GM08714 (cell line): ENCODE results near the gene KLHL13.
"Not testable (repeated sequence)": the region's sequence is repeated elsewhere in the genome, so short reads cannot be mapped to it uniquely, and the experiment has no call there.

Source experiments
- H3K4me3 ChIP-seq: fragments of 200-500 bp; sonication (Bioruptor generic); 2 replicates; pipeline ENCODE4 v1.5.1; 2014; ENCODE audit warnings: mild to moderate bottlenecking, low read length, inconsistent platforms
- ZNF274 ChIP-seq: IDR thresholded peaks from 2 replicates; pipeline ENCODE4 v1.6.1; 2012; ENCODE audit warnings: mild to moderate bottlenecking, low read depth, low read length

KLHL13 gene

DNA sequence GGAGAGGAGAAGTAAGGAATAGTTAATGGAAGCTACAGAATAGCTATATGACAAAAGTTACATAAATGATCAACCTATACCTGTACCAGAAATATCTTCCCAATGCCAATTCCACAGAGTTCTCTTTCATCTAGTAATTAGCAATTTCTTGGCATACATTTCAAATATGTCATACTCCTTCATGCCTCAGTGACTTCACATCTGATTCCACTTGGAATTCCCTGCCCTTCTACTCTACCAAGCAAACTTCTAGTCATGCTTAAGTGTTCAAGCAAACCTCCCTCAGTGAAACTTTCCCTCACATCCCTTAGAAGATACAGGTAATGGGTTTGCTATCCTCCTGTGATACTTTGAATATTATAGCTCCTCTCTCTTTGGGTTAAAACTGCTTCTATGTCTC lies 127.1 kb downstream of the KLHL13 start:
- no peak for TF ChIP-seq ZNF274

DNA sequence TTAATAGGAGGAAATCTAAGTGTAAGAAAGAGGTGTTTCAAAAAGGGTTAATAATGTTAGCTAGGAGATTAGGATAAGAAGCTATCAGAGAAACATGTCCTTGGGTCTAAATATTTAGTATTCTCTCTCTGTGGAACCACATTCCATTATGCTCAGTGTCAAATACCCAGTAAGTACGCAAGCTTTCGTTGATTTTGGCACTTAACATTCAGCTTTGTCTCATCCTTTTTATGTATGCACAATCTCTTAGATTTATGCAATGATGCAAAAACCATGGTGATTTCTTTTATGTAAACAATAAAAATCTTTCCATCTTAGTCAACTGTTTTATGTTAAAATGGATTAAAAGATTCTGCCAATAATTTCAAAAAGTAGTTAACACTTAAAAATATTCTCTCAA lies 129.2 kb downstream of the KLHL13 start:
- no peak for TF ChIP-seq ZNF274
- no peak overlapping the region for H3K4me3 ChIP-seq

More for the DNA sequence above, 127.1 kb downstream of the KLHL13 start:
- H3K4me3 ChIP-seq = no peak overlapping the region

DNA sequence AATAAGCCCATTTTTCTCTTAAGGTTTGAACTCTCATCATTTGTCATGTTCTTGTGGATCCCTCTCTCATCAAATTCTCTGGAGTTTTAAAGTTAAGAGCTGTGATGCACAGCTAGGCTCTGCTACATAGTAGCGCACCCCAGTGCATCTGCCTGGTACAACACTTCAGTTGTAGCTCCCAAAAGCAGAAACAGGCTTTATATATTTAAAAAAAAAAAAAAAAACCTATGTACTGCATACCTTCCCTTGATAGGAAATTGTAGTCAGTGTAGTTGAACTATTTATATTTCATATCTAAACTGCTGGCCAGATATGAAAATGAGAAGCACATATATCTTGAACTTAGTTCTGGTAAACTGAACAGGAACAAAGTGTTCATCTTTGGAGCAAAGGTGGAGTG lies 131.4 kb downstream of the KLHL13 start:
- TF ChIP-seq ZNF274 = no peak

DNA sequence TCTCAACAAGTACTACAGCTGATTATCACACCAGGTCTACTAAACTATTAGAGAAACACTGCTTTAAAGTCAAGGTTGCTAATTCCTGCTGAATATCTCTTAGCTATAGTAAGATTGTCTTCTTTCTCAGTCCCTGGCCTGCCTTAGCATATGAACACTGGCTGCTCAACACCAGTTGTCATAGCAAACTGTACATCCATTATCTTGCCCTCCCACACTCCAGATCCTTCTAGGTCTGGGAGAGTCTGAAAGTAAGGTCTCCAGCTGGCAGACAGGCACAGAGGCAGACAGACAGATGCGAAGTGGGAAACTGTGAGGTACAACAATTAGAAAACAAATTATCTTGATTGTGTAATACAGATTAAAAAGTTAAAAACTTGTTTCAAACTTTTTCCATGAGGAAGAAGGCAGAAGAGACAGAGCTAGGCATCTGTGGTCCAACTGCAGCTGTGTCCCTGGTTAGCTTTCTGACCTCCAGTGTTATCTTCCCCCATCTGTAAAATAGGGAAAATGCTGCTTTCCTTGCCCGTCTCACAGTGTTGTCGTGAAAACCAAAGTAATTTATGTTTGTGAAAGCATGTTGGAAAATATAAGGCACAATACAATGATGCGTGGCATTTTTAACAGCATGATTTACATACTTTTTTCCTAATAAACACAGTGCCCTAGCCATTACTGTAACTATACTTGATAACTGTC lies 133.8 kb downstream of the KLHL13 start:
- TF ChIP-seq ZNF274 = no peak
- H3K4me3 ChIP-seq = no peak overlapping the region

More for the DNA sequence above, 131.4 kb downstream of the KLHL13 start:
- no peak overlapping the region for H3K4me3 ChIP-seq

DNA sequence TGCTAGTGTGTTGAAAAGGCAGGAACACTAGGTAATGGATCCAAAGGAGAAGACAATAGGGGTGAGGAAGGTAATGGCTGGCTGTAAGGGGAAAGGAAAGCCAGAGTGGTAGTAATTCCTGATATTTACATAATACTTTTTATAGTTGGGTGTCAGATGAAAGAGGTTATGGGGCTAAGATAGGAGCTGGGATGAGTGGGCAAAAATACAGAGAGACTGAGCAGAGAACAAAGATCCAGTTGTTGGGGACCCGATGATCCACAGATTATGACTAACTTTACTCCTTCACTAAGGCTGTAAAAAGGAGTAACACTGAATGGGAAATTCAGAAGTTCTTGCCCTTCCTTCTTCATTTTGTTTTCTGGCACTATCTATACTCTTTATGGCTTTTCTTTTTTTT lies 138.2 kb downstream of the KLHL13 start:
- no peak for TF ChIP-seq ZNF274
- H3K4me3 ChIP-seq = no peak overlapping the region

DNA sequence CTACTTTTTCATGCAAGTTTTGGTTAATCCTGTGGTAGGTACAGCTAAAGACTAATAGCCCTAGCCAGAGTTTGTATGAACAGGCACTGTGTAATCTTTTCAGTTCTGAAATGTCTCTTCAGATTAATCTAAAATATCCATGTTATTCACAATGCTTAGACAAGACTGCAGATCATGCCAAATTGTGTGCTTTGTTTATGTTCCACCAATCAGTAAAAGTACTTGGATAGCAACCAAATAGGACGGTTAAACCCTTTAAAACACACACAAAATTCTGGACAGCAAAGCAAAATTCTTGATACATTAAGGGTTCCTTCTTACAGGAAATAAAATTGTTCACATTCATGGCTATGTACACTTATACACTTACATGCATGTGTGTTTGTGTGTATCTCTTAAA lies 139.1 kb downstream of the KLHL13 start:
- no peak overlapping the region for H3K4me3 ChIP-seq
- no peak for TF ChIP-seq ZNF274

DNA sequence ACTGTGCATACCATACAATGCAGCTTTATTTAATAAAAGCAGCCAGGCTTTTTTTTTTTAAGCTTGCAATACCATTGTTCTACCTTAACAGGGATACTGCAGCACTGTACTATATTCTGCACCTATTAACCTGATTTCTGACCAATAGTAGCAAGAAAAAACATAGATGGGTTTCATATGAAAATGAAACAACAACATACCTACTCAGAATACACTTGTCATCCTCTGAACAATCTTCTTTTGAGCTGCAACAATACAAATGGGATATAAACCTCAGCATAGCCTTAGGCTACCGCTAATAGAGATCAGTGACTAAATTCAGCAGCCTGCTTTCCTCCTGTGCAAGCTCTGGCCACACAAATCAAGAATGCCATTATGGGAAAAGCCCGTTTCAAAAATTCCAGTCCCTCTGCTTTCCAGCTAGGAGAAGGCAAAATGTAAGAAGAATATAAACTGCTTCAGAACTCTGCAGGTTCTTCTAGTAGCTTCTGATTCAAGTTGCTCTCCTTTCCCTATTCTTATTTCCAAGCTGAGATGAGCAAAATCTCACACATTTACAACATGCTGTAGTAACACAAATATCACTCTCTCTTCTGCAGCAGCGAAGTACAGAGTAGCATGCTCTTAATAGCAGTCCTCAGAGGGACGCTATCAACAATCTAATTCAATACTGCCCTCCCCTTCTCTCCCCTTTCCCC lies 143.4 kb downstream of the KLHL13 start:
- TF ChIP-seq ZNF274 = no peak
- H3K4me3 ChIP-seq = no peak overlapping the region

DNA sequence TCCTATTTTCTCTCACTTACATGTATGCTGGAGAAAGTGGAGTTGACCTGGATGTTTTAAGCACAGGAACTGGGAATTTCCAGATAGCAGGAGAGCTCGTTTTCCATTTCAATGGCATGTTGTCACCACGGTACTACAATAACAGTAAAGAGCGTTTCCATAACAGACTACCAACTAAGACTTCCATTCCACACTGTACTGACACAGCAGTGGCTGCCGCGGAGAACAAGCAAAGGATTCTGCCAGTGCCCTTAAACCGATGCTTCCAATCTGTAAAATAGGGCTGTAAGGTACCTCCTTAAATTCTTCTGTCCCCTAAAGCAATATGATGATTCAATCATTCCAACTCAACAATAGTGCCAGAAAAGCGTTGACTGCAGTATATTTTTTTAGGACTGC lies 143.9 kb downstream of the KLHL13 start:
- TF ChIP-seq ZNF274 = no peak
- no peak overlapping the region for H3K4me3 ChIP-seq

DNA sequence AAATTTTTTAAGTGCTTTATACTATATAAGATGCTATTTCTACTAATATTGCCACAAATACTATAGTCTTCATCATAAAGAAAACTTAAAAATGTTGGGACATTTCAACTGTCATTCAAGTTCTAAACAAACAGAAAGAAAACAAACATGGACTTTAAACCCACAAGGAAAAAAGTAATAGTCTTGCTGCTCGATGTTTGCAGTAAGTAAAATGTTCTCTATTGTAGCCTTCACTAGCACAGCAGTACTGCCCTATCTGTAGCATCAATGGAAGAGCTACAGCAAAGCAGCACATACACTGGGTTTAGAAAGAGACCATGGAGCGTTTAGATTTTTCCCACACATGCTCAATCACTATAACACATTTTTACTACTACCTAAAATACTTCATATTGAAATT lies 146.8 kb downstream of the KLHL13 start:
- no peak for TF ChIP-seq ZNF274
- no peak overlapping the region for H3K4me3 ChIP-seq

DNA sequence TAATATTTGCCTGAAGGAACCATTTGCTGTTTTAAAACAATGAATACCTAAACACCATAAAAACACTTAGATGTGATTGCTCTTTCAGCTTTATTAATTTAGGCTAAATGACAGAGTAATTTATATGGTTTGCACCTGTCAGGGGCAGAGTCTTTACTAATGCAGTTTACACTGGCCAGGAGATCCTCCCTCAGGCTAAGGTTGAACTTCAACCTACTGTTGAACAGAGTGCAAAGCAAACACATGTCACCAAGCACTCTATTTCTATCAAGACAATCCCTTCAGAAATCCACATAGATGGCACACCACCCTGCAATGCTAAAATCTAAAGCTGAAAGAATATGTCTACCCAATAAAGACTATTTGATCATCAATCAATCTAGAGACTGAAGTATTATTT lies 147.3 kb downstream of the KLHL13 start:
- TF ChIP-seq ZNF274 = no peak
- H3K4me3 ChIP-seq = no peak overlapping the region

DNA sequence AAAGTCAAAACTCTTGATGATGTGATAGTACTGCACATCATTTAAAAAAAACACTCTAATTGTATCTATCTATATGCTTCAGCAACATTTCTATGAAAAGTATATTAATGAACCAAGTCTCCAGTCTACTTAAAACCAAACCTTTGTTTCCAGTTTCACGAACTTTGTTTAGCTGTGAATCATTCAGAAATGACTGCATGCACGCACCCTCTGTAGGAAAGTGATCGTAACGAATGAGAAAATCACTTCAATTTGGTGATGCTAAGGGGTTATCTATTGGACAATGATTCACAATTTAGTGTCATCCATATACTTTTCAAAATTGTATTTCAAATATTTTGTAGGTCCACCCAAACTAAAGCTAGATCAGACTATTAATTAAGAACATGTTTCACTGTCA lies 157.6 kb downstream of the KLHL13 start:
- no peak for TF ChIP-seq ZNF274
- no peak overlapping the region for H3K4me3 ChIP-seq

DNA sequence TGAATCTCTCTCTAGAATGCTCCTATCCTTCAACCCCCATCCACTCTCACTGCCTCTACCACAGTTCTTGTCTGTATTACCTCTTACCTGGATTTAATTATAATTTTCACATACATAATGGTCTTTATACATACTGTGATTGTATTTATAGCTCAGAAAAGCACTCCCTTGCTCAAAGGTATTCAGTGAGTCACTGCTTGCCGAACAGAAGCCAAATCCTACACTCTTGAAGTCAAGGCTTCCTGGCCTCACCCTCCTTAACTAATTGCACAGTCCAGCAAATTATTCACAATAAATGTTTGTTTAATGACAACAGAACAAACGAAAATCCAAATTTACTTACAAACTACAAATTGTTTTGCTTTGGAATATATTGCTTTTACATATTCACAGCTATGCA lies 159.5 kb downstream of the KLHL13 start:
- no peak overlapping the region for H3K4me3 ChIP-seq
- TF ChIP-seq ZNF274 = no peak

DNA sequence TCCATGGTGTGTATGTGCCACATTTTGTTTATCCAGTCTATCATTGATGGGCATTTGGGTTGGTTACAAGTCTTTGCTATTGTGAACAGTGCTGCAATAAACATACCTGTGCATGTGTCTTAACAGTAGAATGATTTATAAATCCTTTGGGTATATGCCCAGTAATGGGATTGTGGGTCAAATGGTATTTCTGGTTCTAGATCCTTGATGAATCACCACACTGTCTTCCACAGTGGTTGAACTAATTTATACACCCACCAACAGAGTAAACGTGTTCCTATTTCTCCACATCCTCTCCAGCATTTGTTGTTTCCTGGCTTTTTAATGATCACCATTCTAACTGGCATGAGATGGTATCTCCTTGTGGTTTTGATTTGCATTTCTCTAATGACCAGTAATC lies 177.3 kb downstream of the KLHL13 start:
- H3K4me3 ChIP-seq = not testable (repeated sequence)

DNA sequence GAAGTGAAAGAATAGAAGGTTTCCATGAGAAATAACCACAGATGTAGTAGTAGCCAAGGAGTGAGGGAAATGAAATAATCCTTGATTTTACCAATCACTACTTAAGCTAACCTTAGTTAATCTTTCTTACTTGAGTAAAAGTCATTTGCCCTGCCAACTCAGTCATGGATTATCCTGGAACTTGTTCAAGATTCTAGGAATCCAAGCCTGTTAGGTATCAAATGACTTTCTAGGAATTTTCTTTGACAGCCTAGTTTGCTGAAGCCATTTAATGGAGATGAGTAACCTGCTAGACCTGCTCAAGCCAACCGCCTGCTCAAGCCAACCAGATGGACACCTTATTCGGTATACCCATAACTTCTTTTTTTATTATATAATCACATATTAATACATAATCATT lies 180.5 kb downstream of the KLHL13 start:
- no peak for TF ChIP-seq ZNF274
- H3K4me3 ChIP-seq = no peak overlapping the region

DNA sequence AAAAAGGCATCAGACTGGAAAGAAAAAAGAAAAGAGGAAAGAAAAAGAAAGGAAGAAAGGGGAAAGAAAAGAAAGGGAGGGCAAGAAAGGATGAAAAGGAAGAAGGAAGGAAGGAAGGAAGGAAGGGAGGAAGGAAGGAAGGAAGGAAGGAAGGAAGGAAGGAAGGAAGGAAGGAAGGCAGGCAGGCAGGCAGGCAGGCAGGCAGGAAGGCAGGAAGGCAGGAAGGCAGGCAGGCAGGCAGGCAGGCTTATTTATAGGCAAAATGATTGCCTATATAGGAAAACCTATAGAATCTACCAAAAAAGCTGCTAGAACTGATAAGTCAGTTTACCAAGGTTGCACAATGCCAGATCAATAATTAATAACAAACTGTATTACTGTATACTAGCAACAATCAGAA lies 186.5 kb downstream of the KLHL13 start:
- H3K4me3 ChIP-seq = not testable (repeated sequence)

DNA sequence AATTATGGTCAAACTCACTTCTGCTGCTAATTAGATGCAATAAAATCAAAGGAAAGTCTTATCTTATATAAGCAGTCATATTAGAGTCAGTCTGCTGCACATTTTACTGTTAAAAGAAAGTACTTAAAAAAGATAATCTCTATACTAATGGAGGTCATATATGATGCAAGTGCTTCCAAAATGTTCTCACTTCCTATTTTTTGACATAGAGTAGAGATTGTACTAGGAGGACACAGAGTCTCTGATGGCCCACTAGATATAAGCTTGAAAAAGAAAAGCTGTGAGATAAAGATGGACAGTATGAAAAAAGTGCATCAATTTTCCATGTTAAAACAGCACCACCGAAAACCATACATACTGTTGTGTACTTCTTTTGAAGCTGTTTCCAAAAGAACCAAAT lies 196.9 kb downstream of the KLHL13 start:
- H3K4me3 ChIP-seq = no peak overlapping the region
- no peak for TF ChIP-seq ZNF274
